ENCODE results near the gene GRK1. TPM values are rescaled to one million over a fixed set of nuclear protein-coding genes. Genes with fewer than 3 reads are reported as not detected.

GRK1 gene
- total RNA-seq, 4 donors from 2014 or later, result 0.07 to 0.12 TPM; not detected in 2

- TF ChIP-seq CTCF (IDR thresholded peaks at IDR 0.05), result no peak
- TF ChIP-seq POLR2A (IDR thresholded peaks at IDR 0.05), result no peak
- Histone ChIP-seq H3K4me1 (no peaks in the 10 kb centered on the region), H3K36me3 (no peaks in the 10 kb centered on the region), H3K4me3 (no peak overlapping the region), H3K9me3 (no peaks in the 10 kb centered on the region), H3K27ac (no peak overlapping the region), H3K27me3 (no peaks in the 10 kb centered on the region)
- intact Hi-C loops (cut with DNase I; ENCODE audit: low total_unique reads), result no loop called here
- DNase-seq, result no peak
Observed at GRCh38 chr13:113642563-113642962, 24.5 kb upstream of the GRK1 start.

DNA sequence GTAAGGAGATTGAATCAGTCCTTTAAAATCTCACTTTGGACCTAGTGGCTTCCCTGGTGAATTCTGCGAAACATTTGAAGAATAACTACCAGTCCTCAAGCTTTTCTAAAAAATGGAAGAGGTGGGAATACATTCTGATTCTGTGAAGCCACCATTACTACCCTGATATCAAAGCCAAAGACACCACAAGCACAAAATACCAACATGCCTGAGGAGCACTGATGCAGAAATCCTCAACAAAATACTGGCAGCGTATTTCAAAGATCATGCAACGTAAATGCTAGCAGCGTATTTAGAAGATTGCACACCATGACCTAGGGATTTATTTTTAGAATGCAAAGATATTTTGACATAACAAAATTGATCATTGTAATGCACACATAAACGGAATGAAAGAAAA lies 23.4 kb upstream of the GRK1 start:
- no peaks in the 10 kb centered on the region for H3K27me3 ChIP-seq
- H3K36me3 ChIP-seq, result no peaks in the 10 kb centered on the region
- no peaks in the 10 kb centered on the region for H3K9me3 ChIP-seq
- TF ChIP-seq CTCF (IDR thresholded peaks at IDR 0.05) (no peak), POLR2A (IDR thresholded peaks at IDR 0.05) (no peak)
- no peak overlapping the region for H3K27ac ChIP-seq
- H3K4me1 ChIP-seq, result no peaks in the 10 kb centered on the region
- no peak for DNase-seq
- H3K4me3 ChIP-seq, result no peak overlapping the region
- intact Hi-C loops (cut with DNase I; ENCODE audit: low total_unique reads), result no loop called here

- Histone ChIP-seq H3K36me3 (no peaks in the 10 kb centered on the region), H3K27me3 (no peaks in the 10 kb centered on the region), H3K4me1 (no peaks in the 10 kb centered on the region), H3K27ac (no peak overlapping the region), H3K4me3 (no peak overlapping the region), H3K9me3 (no peaks in the 10 kb centered on the region)
- DNase-seq, result no peak
- TF ChIP-seq CTCF (IDR thresholded peaks at IDR 0.05), result no peak
- no peak for TF ChIP-seq POLR2A (IDR thresholded peaks at IDR 0.05)
- intact Hi-C loops (cut with DNase I; ENCODE audit: low total_unique reads), result no loop called here
Observed at GRCh38 chr13:113644800-113645199, 22.2 kb upstream of the GRK1 start.

DNA sequence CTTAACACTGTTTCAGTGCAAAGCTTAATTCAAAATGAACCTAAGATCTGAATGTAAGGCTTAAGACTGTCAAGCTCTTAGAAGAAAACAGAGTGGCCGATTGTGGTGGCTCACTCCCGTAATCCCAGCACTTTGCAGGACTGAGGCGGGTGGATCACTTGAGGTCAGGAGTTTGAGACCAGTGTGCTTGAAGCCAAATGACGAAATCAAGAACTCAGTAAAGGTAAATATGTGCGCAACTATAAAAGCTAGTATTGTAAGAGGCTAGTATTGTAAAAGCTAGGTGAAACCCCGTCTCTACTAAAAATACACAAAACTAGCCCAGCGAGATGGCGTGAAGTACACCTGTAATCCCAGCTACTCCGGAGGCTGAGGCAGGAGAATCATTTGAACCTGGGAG lies 21.7 kb upstream of the GRK1 start:
- H3K4me1 ChIP-seq, result no peaks in the 10 kb centered on the region

GRCh38 chr13:113646376-113646775 lies 20.6 kb upstream of the GRK1 start:
- Histone ChIP-seq H3K4me3 (no peak overlapping the region), H3K4me1 (no peaks in the 10 kb centered on the region), H3K27me3 (no peaks in the 10 kb centered on the region), H3K9me3 (no peaks in the 10 kb centered on the region), H3K36me3 (no peaks in the 10 kb centered on the region), H3K27ac (no peak overlapping the region)
- TF ChIP-seq CTCF (IDR thresholded peaks at IDR 0.05), result no peak
- peak in 1 of 2 donors; percentile 11 for DNase-seq
- intact Hi-C loops (cut with DNase I; ENCODE audit: low total_unique reads), result no loop called here

More for the DNA sequence above, 21.7 kb upstream of the GRK1 start:
- intact Hi-C loops (cut with DNase I; ENCODE audit: low total_unique reads), result no loop called here
- DNase-seq, result no peak
- H3K27ac ChIP-seq, result no peak overlapping the region
- no peaks in the 10 kb centered on the region for H3K9me3 ChIP-seq
- H3K27me3 ChIP-seq, result no peaks in the 10 kb centered on the region
- no peak for TF ChIP-seq POLR2A (IDR thresholded peaks at IDR 0.05)
- TF ChIP-seq CTCF (IDR thresholded peaks at IDR 0.05), result no peak
- no peaks in the 10 kb centered on the region for H3K36me3 ChIP-seq
- no peak overlapping the region for H3K4me3 ChIP-seq

Data from uterus (tissue), 4 donors.